ENCODE results near the gene C2orf76. TPM values are rescaled to one million over a fixed set of nuclear protein-coding genes. Genes with fewer than 3 reads are reported as not detected.
A peak's percentile ranks its signal among the peaks of the same experiment; 100 is the strongest.

C2orf76 gene
- total RNA-seq, 2 donors from 2014 or later: 6.5 to 10.9 TPM

GRCh38 chr2:119338826-119339561 is 27.6 kb downstream of the C2orf76 start:
- DNase-seq (ENCODE audit: low spot score) (peak; percentile 64), ATAC-seq (peak; percentile 93 to 96)
- H3K4me3 Mint-ChIP-seq: peak overlapping the region; percentile 46

DNA sequence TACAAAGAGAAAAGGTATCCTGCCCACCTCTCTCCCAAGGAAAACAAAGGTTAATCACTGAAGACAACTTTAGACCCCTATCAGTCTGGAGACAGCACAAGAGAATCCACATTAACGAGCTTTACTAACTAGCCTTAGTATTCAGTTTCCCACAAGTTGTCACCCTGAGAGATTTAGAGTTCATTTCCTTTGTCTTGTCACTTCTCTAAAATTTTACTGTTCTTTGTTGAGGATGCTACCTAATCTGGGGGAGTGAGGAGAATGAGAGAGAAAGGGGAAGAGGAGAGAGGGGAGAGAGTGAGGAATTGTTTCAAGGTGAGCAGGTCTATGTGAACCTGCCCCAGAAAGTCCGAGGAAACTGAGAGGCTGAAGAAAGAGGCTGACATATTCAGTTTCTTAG is 28.4 kb downstream of the C2orf76 start:
- no peaks in the 10 kb centered on the region for H3K9me3 Mint-ChIP-seq
- H3K27me3 Mint-ChIP-seq: no peaks in the 10 kb centered on the region
- H3K27ac Mint-ChIP-seq: peak overlapping the region; percentile 67 to 86
- ATAC-seq: no peak
- no peaks in the 10 kb centered on the region for H3K36me3 Mint-ChIP-seq
- H3K4me3 Mint-ChIP-seq: peak overlapping the region; percentile 46
- peaks cover 18 to 25% of the 10 kb centered on the region in 2 donors for H3K4me1 Mint-ChIP-seq (ENCODE audit: low read depth in 2 of 2)
- DNase-seq (ENCODE audit: low spot score): no peak

More at GRCh38 chr2:119338826-119339561, 27.6 kb downstream of the C2orf76 start:
- peaks cover 18 to 25% of the 10 kb centered on the region in 2 donors for H3K4me1 Mint-ChIP-seq (ENCODE audit: low read depth in 2 of 2)
- H3K27me3 Mint-ChIP-seq: no peaks in the 10 kb centered on the region
- H3K36me3 Mint-ChIP-seq: no peaks in the 10 kb centered on the region
- H3K27ac Mint-ChIP-seq: peak overlapping the region; percentile 67 to 86
- no peaks in the 10 kb centered on the region for H3K9me3 Mint-ChIP-seq

GRCh38 chr2:119337749-119338148 is 28.9 kb downstream of the C2orf76 start:
- no peak for ATAC-seq

DNA sequence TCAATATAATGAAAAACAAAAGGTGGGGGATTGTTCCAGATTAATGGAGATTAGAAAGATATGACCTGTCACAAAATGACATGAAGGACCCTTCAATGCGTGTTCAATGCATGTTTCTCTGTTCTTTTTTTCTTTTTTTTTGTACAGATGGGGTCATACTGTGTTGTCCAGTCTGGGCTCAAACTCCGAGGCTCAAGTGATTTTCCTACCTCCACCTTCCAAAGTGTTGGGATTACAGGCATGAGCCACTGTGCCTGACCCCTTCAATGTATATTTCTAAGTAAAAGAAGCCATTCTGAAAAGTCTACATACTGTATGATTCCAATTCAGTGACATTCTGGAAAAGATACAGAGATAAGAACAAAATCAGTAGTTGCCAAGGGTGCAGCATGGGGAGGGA is 32.8 kb downstream of the C2orf76 start:
- DNase-seq (ENCODE audit: low spot score): no peak
- H3K27me3 Mint-ChIP-seq: no peaks in the 10 kb centered on the region
- H3K4me1 Mint-ChIP-seq (ENCODE audit: low read depth in 2 of 2): peaks cover 9 to 12% of the 10 kb centered on the region in 2 donors
- ATAC-seq: no peak
- H3K27ac Mint-ChIP-seq: no peak overlapping the region
- H3K36me3 Mint-ChIP-seq: no peaks in the 10 kb centered on the region
- no peaks in the 10 kb centered on the region for H3K9me3 Mint-ChIP-seq
- H3K4me3 Mint-ChIP-seq: no peak overlapping the region

More at GRCh38 chr2:119337749-119338148, 28.9 kb downstream of the C2orf76 start:
- Mint-ChIP-seq H3K27me3 (no peaks in the 10 kb centered on the region), H3K4me1 (ENCODE audit: low read depth in 2 of 2) (peaks cover 18 to 25% of the 10 kb centered on the region in 2 donors), H3K27ac (peak overlapping the region; percentile 67 to 86), H3K36me3 (no peaks in the 10 kb centered on the region), H3K4me3 (peak overlapping the region; percentile 46), H3K9me3 (no peaks in the 10 kb centered on the region)
- DNase-seq (ENCODE audit: low spot score): no peak

DNA sequence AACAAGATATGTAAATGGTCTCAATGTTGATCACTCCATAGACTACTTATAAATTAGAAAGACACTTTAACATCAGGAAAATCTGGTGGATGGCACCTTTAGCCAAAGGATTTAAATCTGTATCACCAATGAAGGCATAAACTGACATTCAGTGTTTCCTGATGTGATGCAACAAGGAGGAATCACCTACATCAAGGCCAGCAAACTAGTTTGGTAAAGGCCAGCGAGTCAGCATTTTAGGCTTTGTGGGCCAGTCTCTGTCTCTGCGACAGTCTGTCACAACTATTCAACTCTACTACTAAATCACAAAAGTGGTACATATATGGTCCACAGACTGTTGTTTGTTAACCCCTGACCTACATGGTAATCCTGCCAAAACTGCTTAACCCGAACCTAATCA is 33.3 kb downstream of the C2orf76 start:
- no peaks in the 10 kb centered on the region for H3K36me3 Mint-ChIP-seq
- H3K4me1 Mint-ChIP-seq (ENCODE audit: low read depth in 2 of 2): peaks cover 4 to 7% of the 10 kb centered on the region in 2 donors
- ATAC-seq (no peak), DNase-seq (ENCODE audit: low spot score) (no peak)
- H3K27ac Mint-ChIP-seq: no peak overlapping the region
- no peaks in the 10 kb centered on the region for H3K9me3 Mint-ChIP-seq
- H3K4me3 Mint-ChIP-seq: no peak overlapping the region
- H3K27me3 Mint-ChIP-seq: no peaks in the 10 kb centered on the region

GRCh38 chr2:119332953-119333352 is 33.7 kb downstream of the C2orf76 start:
- H3K27me3 Mint-ChIP-seq: no peaks in the 10 kb centered on the region
- peaks cover under 1 to 3% of the 10 kb centered on the region in 2 donors for H3K4me1 Mint-ChIP-seq (ENCODE audit: low read depth in 2 of 2)

GRCh38 chr2:119327431-119327830 is 39.2 kb downstream of the C2orf76 start:
- no peaks in the 10 kb centered on the region for H3K4me1 Mint-ChIP-seq (ENCODE audit: low read depth in 2 of 2)
- no peaks in the 10 kb centered on the region for H3K9me3 Mint-ChIP-seq
- H3K36me3 Mint-ChIP-seq: no peaks in the 10 kb centered on the region
- DNase-seq (ENCODE audit: low spot score): no peak
- no peaks in the 10 kb centered on the region for H3K27me3 Mint-ChIP-seq
- no peak overlapping the region for H3K27ac Mint-ChIP-seq
- H3K4me3 Mint-ChIP-seq: no peak overlapping the region
- ATAC-seq: no peak

More at GRCh38 chr2:119332953-119333352, 33.7 kb downstream of the C2orf76 start:
- H3K27ac Mint-ChIP-seq: no peak overlapping the region
- no peaks in the 10 kb centered on the region for H3K9me3 Mint-ChIP-seq
- ATAC-seq (no peak), DNase-seq (ENCODE audit: low spot score) (no peak)
- H3K4me3 Mint-ChIP-seq: no peak overlapping the region
- H3K36me3 Mint-ChIP-seq: no peaks in the 10 kb centered on the region

DNA sequence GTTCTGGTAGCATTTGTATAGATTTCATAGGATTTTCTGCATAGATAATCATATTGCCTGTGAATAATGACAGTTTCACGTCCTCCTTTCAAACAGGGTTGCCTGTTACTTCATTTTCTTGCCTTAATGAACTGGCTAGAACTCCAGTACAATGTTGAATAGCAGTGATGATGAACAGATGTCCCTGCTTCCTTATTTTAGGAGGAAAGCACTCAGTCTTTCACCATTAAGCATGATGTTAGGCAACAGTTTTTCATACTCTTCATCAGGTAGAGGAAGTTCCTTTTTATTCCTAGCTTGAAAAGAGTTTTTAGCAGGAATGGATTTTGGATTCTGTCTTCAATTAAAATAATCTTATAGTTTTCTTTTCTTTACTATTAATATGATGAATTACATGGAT is 39.7 kb downstream of the C2orf76 start:
- H3K27ac Mint-ChIP-seq: no peak overlapping the region
- no peak overlapping the region for H3K4me3 Mint-ChIP-seq
- ATAC-seq (no peak), DNase-seq (ENCODE audit: low spot score) (no peak)
- no peaks in the 10 kb centered on the region for H3K36me3 Mint-ChIP-seq
- no peaks in the 10 kb centered on the region for H3K4me1 Mint-ChIP-seq (ENCODE audit: low read depth in 2 of 2)
- no peaks in the 10 kb centered on the region for H3K9me3 Mint-ChIP-seq
- H3K27me3 Mint-ChIP-seq: no peaks in the 10 kb centered on the region

DNA sequence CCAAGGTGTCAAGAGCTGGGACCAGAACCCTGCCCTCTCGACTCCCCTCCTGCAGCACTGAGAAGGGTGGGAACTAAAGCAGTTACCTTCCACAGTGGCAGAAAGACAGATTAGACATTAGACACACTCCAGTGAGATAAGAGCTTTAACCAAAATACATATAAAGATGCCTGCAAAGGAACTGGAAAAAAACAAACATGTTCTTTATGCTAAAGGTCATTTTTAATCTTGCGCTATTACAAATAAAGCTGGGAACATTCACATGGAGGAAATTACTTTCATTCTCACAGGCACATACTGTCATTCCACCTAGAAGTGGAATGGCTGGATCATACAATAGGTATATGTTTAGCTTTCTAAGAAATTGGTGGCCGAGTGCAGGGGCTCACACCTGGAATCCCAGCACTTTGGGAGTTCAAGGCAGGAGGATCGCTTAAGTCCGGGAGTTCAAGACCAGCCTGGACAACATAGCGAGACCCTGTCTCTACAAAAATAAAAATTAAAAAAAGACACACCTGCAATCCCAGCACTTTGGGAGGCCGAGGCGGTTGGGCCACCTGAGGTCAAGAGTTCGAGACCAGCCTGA is 41.9 kb downstream of the C2orf76 start:
- no peaks in the 10 kb centered on the region for H3K36me3 Mint-ChIP-seq
- H3K4me1 Mint-ChIP-seq (ENCODE audit: low read depth in 2 of 2): no peaks in the 10 kb centered on the region
- no peaks in the 10 kb centered on the region for H3K27me3 Mint-ChIP-seq
- ATAC-seq (no peak), DNase-seq (ENCODE audit: low spot score) (no peak)
- no peak overlapping the region for H3K27ac Mint-ChIP-seq
- no peaks in the 10 kb centered on the region for H3K9me3 Mint-ChIP-seq
- no peak overlapping the region for H3K4me3 Mint-ChIP-seq

DNA sequence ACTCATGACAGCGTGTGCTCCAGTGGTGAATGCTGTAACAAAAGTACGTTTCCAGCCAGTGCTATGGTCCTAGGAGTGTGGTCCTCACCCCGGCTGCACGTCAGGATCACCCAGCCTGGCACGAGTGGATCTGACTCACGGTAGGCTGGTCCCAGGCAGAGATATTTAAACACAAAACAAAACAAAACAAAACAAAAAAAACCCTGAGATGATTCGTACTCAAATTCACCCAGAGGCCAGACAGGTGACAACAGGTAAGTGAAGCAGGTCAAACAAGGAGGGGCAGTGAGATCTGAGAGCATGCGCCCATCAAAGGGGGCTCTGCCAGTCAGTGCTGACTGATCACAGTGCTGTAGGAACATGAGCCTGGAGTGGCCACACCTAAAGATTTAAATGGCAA is 43.2 kb downstream of the C2orf76 start:
- H3K27ac Mint-ChIP-seq: no peak overlapping the region
- no peaks in the 10 kb centered on the region for H3K36me3 Mint-ChIP-seq
- no peak for ATAC-seq
- no peaks in the 10 kb centered on the region for H3K9me3 Mint-ChIP-seq
- DNase-seq (ENCODE audit: low spot score): no peak
- no peaks in the 10 kb centered on the region for H3K27me3 Mint-ChIP-seq
- H3K4me3 Mint-ChIP-seq: no peak overlapping the region
- no peaks in the 10 kb centered on the region for H3K4me1 Mint-ChIP-seq (ENCODE audit: low read depth in 2 of 2)

GRCh38 chr2:119319593-119319992 is 47.0 kb downstream of the C2orf76 start:
- no peak for ATAC-seq
- Mint-ChIP-seq H3K36me3 (no peaks in the 10 kb centered on the region), H3K27me3 (no peaks in the 10 kb centered on the region)

GRCh38 chr2:119317554-119317953 is 49.1 kb downstream of the C2orf76 start:
- no peaks in the 10 kb centered on the region for H3K9me3 Mint-ChIP-seq
- no peaks in the 10 kb centered on the region for H3K36me3 Mint-ChIP-seq
- H3K27ac Mint-ChIP-seq: no peak overlapping the region
- DNase-seq (ENCODE audit: low spot score) (no peak), ATAC-seq (no peak)
- H3K27me3 Mint-ChIP-seq: no peaks in the 10 kb centered on the region
- no peak overlapping the region for H3K4me3 Mint-ChIP-seq
- no peaks in the 10 kb centered on the region for H3K4me1 Mint-ChIP-seq (ENCODE audit: low read depth in 2 of 2)

More at GRCh38 chr2:119319593-119319992, 47.0 kb downstream of the C2orf76 start:
- DNase-seq (ENCODE audit: low spot score): no peak
- H3K4me3 Mint-ChIP-seq: no peak overlapping the region
- no peaks in the 10 kb centered on the region for H3K9me3 Mint-ChIP-seq
- H3K4me1 Mint-ChIP-seq (ENCODE audit: low read depth in 2 of 2): no peaks in the 10 kb centered on the region
- H3K27ac Mint-ChIP-seq: no peak overlapping the region

DNA sequence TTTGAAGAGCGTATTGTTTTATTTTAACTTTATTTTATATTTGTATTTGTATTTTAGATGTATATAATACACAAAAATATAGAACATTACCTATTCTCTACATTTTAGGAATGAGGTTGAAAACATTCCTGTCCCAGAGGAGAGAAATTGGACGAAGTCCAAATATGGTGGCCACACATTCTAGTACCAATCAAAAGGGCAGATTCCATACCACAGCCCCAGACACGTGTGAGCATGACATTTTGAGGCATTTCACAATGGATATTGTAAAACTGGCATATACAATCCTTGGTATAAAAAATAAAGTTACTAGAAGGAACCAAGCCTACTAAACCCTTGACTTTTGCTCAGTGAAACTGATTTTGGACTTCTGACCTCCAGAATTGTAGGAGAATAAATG is 50.6 kb downstream of the C2orf76 start:
- Mint-ChIP-seq H3K9me3 (no peaks in the 10 kb centered on the region), H3K27ac (no peak overlapping the region), H3K4me1 (ENCODE audit: low read depth in 2 of 2) (peaks cover 0 to 2% of the 10 kb centered on the region in 2 donors), H3K36me3 (no peaks in the 10 kb centered on the region), H3K4me3 (no peak overlapping the region), H3K27me3 (no peaks in the 10 kb centered on the region)
- DNase-seq (ENCODE audit: low spot score) (no peak), ATAC-seq (no peak)

DNA sequence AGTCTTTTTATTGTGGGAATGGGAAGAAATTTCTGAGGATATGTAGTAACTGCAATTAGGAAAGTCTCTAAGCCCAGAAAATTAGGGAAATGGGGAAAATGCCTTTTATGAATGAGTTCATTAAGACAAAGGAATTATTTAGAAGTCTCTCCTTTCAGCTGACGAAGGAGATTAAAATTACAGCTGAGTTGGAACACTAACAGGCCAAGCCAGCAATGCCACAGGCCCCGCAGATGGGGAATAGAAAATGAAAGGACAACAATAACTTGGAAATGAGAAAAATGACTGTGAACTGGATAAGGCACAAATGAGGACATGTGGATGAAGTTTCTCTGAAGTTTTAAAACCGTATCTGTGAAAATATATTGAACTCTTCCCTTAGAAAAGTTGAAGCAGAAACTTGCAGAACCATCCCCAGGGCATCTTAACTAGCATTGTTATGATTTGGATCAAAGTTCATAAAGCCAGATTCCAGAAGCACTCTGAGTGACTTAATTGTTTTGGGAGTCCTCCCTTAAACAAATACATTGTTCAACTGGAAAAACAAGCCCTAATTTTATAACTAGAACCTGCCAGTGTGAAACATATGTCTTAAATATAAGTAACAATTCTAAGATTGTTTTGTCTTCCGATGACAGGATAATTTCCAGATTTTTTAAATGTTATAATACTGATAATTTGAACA is 51.3 kb downstream of the C2orf76 start:
- H3K4me1 Mint-ChIP-seq (ENCODE audit: low read depth in 2 of 2): peaks cover 0 to 5% of the 10 kb centered on the region in 2 donors
- H3K27me3 Mint-ChIP-seq: no peaks in the 10 kb centered on the region
- ATAC-seq (no peak), DNase-seq (ENCODE audit: low spot score) (no peak)
- H3K9me3 Mint-ChIP-seq: no peaks in the 10 kb centered on the region
- no peak overlapping the region for H3K27ac Mint-ChIP-seq
- no peaks in the 10 kb centered on the region for H3K36me3 Mint-ChIP-seq
- H3K4me3 Mint-ChIP-seq: no peak overlapping the region
